HG03571 (cell line): Measurements from ENCODE around the gene NOVA2.

Source experiments
- ATAC-seq: cut with Tn5 transposase; IDR thresholded peaks from one replicate; pipeline ENCODE4 v1.9.1; 2021; ENCODE audit not compliant: unreplicated experiment

NOVA2 gene

DNA sequence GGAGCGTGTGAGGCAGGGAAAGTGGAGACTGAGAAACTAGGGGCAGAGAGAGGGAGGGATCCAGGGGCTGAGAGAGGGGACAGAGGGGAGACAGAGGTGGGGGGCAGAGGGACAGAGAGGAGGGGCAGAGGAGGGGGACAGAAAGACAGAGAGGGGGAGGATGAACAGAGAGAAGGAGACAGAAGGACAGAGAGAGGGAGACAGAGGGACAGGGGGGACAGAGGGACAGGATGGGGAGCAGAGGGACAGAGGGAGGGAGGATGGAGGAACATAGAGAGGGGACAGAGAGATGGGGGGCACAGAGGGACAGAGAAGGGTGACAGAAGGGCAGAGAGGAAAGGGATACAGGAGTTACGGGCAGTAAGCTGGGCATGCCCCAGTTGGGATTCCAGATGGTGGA lies 44.4 kb downstream of the NOVA2 start:
- ATAC-seq, result no peak

DNA sequence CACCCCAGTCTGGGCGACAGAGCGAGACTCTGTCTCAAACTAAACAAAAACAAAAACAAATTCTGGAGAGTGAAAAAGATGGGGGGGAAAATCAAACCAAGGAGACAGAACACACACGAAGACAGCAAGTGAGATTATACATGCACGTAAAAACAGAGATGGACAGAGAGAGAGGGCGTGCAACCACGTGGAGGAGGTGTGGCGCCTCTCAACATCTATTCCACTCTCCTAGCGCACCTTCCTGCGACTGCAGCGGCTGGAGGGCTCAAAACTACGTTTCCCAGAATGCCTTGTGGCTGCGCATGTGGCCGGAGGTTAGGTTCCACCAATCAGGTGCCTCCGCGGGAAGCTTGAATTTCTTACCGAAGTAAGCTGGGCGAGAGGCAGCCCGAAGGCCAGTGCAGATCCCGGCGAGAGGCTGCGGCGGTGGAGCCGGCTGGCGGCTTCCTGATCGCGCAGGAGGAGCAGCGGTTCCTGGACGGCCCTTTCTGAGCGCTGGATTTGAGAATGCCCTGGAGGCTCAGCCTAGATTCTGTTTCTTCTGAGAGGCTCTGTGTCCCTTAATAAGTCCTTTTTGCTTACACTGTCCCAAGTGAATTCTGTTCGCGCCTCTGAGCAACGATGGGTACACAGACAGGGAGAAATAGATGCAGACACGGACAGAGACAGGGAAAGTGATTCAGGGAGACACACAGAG lies 46.0 kb downstream of the NOVA2 start:
- no peak for ATAC-seq

DNA sequence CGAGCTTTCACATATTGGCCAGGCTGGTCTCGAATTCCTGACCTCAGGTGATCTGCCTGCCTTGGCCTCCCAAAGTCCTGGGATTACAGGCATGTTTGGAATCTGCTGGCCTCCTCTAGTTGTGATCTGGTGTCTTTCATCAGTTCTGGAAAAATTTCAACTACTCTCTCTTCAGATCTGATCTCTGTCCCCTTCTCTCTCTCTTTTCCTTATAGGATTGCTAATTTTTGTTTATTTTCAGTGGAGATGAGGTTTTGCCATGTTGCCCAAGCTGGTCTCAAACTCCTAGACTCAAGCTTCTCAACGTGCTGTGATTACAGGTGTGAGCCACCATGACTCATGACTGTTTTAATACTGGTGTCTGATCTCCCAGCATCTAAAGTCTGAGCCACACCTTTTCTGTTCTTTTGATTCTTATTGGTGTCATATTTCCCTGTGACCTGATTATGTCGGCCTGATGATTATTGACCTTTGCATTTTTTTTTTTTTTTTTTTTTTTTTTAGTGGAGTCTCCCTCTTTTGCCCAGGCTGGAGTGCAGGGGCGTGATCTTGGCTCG lies 48.7 kb downstream of the NOVA2 start:
- no peak for ATAC-seq

DNA sequence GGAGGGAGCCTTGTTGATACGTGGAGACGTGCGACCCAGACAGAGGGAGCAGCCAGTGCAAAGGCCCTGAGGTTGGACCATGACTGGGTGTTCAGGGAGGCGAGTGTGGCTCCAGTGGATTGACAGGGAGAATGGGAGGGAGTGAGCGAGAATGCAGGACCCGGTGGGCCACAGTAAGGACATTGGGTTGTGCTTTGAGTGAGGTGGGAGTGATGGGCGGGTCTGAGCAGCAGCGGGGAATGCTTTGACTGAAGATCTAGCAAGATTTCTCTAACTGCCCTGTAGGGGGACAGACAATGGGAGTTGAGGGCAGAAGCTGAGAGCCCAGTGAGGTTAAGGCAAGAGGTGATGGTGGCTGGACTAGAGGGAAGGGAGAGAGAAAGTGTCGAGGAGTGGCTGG lies 51.4 kb downstream of the NOVA2 start:
- no peak for ATAC-seq

DNA sequence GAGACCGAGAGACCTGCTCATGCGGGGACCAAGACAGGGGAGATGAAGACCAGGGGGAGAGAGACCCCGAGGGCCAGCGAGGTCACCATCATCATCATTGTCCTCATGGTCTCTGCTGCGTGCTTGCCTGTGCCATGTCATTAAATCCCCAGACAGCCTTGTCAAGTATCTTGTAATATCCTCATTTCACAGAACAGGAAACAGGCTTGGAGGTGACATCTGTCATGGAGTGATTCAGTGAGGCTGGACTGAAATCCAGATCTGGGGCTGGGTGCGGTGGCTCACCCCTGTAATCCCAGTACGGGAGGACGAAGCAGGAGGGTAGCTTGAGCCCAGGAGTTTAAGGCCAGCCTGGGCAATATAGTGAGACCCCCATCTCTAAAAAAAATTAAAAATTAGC lies 53.2 kb downstream of the NOVA2 start:
- no peak for ATAC-seq

DNA sequence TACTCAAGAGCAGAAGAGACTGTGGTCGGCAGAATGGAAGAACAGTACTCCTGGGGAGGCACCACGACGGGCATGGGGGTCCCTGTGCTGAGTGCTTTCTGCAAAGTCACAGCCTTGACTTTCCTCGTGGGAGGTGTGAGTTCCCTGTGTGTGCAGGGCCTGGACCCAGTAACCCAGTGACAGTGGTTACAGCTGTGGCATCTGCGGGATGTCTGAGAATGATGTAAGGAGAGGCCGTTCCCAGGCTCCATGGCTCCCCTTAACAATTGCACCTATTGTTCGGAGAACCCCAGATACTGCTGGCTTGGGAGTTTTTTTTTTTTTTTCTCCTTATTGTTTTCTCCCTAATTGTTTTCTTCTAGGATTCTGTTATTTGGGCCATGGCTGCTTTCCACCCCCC lies 54.0 kb downstream of the NOVA2 start:
- ATAC-seq, result no peak

DNA sequence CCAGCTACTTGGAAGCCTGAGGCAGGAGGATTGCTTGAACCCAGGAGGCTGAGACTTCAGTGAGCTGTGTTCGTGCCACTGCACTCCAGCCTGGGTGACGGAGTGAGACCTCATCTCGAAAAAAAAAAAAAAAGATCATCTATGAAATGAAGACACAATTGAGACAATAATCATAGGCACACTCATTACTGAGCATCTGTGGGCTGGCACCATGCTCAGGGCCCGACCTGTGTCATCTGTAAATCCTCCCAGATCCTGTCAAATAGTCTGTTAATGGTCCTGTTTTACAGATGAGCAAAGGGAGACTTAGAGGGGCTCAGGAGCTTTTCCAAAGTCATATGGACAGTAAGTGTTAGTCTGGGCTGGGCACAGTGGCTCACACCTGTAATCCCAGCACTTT lies 54.9 kb downstream of the NOVA2 start:
- ATAC-seq, result no peak

DNA sequence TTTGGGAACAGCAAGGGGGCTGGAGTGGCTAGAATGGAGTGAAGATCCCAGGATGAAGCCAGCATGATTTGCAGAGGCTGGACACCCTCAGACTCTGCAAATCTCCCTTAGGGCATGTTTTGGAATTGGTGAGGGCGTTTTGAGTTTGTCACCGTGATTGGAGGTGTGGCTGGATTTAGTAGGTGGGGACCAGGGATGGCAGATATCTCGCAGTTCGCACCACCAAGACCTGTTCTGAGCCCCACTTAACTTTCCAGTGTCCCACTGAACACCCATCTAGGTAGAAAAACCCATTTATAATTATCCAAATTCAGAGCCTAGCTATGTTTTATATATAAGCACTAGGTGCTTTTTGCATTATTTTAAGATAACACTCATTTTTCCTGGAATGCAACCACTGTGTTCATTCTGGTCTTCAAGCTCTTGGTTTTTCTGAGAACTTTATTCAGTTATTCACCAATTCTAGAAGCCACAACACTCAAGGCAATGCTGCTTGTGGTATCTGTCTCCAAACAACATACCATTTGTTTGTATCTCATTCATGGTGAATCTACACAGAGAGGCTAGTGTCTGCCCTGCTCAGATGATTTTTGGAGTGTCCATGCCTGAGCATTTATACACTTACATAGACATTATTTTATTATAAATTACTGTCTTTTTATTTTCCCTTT lies 56.1 kb downstream of the NOVA2 start:
- no peak for ATAC-seq

DNA sequence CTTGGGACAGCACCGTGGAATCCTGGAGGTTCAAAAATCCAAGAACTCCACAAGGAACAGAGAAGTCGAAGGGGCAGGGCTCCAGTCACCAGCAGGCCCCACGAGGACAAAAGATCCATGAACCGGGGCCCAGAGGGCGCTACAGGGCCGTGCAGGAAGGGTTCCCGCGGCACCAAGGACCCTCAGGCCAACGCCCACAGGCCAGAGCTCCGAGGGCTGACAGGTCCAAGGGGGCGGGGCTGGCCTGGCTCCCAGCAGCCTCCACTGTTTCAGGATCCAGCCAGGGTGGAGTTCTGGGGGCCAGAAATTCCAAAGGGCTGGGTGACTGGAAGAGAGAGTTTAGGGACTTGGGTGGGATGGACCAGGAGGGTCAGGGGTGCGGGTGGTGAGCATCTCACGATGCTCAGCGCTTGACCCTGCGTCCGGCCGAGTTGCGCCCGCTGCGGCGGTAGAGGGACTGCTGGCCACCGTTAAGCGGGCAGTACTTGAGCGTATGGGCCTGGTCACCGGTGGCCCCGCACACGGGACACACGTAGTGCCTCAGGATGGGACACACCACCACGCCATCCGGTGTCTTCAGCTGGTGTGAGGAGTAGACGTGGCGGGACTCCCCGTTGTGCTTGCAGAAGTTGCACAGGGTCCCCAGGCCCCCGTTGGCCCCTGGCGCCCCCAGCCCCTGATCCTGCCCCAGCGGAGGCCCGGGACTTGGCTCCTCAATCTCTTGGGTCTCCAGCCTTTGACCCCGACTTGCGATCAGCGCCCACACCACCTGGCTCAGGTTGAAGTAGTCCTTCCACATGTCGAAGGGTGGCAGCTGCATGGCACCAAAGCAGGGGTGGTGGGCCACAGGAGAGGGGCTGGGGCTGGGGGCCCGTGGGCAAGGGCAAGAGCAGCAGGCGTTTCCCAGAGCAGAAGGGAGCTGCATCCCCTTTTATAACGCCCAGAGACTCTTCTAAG lies 59.5 kb downstream of the NOVA2 start, which contains the start of gene NANOS2:
TSS of gene NANOS2 (minus strand) at position 905 of the 957 bp plus-strand sequence. CDS start at position 820, 85 bp downstream.
- no peak for ATAC-seq

DNA sequence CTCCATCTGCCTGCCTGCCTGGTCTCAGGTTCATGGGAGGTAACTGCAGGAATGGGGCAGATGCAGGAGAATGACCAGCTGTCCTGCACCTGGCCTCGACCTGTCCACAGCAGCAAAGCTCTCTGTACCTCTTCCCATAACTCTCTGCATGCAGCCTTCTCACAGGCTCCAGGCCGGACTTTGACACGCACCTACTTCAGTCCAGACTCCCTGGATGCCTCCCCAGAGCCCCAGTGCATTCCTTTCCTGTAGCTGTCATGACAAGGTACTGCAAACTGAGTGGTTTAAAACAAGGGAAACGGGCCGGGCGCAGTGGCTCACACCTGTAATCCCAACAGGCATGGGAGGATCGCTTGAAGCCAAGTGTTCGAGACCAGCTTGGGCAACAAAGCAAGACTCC lies 62.4 kb downstream of the NOVA2 start:
- no peak for ATAC-seq

DNA sequence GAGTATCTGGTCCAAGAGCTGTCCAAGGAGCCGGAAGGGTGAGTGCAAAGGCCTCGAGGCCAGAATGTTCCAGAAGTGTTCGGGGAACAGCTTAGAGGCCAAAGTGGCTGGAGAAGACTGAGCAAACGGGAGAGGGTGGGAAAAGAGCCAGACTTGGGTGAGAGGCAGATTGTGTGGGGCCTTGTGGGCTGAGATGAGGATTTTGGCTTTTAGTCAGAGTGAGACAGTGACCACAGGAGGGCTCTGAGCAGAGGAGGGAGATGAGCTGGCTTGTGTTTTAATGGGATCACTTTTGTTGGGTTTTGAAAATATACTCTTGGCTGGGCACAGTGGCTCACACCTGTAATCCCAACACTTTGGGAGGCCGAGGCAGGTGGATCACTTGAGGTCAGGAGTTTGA lies 64.7 kb downstream of the NOVA2 start:
- ATAC-seq, result no peak

DNA sequence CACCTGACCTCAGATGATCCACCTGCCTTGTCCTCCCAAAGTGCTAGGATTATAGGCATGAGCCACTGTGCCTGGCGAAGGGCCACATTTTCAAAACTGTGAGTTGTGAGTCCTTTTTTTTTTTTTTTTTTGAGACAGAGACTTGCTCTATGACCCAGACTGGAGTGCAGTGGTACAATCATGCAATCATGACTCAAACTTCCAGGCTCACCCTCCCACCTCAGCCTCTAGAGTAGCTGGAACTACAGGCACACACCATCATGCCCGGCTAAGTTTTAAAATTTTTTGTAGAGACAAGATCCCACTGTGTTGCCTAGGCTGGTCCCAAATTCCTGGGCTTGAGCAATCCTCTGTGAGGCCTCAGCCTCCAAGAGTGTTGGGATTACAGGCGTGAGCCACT lies 67.4 kb downstream of the NOVA2 start:
- no peak for ATAC-seq

DNA sequence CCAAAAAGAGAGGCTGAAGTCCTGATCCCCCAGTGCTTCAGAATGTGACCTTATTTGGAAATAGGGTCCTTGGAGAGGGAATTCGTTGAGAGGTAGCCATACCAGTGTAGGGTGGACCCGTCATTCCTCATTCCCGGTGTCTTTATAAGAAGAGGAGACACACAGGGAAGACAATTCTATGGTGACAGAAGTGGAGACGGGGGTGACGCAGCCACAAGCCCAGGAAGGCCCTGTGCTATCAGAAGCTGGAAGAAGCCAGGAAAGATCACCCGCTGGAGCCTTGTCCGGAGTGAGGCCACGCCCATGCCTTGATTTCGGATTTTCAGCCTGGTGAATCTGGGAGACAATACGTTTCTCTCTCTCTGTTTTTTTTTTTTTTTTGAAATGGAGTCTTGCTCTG lies 68.7 kb downstream of the NOVA2 start:
- ATAC-seq, result no peak

DNA sequence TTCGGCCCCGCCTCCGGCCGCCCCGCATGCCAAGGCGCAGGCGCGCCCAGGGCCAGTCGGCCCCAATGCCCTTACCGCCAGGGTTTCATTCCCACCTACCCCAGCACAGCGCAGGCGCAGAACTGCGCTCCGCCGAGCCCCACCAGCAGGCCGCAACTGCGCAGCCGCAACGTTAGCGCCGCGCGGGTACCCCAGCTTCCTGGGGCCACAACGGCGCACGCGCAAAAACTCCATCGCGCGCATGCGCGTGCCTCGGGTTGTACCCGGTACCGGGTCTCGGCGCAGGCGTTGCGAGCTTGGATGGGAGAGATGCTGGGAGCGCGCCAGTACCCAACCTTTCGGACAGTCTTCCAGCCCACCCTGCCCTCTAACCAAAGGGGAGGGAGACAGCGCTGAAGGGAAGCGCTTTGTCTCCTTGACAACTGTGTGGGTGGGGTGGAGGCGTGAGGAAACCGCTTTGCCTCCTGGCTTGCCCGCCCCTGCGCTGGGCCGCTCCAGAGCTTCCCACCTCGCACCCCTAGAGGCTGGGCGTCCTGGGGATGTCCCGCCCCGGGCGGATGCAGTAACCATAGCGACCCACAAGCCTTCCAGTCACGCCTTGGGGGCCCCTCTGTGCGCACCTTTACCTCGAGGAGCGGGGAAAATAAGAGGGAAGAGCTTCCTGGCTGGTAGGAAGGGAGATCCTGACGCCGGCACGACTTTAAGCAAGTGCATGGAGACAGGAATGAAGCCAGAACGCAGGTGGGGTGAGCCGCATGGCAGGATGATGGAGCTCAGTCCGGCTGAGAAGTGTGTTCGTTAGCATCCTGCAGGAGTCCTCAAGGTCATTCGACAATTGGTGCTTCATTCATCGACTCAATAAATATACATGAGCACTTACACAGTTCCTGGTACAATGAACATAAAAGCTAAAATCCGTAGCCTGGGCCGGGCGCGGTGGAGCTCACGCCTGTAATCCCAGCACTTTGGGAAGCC lies 70.7 kb downstream of the NOVA2 start:
- ATAC-seq, result peak; percentile 82

DNA sequence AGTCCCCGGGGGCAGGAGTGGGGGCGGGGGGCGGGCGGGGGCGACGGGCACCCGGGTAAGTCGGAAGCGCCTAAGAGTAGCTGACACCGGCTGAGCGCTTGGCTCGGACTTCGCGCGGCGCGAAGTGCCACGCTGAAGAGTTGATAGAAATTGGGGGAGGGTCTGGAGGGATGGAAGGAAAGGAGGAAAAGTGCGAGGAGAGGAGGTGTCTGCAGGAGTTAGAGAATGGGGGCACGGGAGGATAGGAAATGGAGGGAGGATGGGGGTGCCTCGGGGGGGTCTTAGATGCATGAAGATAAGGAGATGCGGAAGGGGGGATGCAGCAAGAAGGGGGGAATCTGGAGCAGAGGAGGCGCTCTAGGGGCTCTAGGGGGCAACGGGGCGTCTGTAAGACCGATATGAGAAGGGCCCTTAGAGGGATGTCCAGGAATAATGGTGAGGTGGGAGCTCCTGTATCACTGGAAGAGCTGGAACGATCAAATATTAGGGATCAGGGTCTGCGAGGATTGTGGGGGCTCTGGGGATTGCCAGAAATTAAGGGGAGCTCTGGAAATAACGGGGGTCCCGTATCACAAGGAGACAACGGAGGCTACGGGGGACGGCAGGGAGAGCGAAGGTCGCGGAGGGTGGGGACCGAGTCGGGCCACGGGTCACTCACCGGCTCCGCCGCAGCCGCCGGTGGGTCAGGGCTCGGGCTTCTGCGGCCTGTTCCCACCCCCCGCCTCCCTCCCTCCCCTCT lies 71.6 kb downstream of the NOVA2 start, which contains the start of gene MYPOP:
TSS of gene MYPOP (minus strand) at position 702 of the 739 bp plus-strand sequence. CDS start 840 bp downstream, outside the sequence.
- no peak for ATAC-seq

DNA sequence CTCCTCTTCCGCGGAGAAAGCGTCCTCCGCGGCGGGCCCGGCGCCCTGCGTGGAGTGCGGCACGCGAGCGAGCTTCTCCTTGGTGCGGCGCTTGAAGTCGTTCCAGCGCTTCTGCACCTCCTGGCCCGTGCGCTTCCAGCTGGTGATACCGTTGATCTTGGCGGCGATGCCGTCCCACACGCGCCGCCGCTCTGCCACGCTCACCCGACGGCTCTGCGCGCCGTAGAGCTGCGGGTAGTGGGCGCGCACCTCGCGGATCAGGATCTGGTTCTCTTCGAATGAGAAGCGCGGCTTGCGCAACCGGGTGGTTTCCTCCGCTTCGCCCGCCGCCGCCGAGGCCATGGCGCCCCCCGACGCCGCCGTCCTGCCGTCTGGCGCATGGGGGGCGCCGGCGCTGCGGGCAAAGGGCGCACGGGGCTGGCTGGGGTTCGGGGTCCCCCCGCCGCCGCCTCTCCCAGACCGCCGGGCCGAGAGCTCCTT lies 72.2 kb downstream of the NOVA2 start:
- ATAC-seq, result no peak

DNA sequence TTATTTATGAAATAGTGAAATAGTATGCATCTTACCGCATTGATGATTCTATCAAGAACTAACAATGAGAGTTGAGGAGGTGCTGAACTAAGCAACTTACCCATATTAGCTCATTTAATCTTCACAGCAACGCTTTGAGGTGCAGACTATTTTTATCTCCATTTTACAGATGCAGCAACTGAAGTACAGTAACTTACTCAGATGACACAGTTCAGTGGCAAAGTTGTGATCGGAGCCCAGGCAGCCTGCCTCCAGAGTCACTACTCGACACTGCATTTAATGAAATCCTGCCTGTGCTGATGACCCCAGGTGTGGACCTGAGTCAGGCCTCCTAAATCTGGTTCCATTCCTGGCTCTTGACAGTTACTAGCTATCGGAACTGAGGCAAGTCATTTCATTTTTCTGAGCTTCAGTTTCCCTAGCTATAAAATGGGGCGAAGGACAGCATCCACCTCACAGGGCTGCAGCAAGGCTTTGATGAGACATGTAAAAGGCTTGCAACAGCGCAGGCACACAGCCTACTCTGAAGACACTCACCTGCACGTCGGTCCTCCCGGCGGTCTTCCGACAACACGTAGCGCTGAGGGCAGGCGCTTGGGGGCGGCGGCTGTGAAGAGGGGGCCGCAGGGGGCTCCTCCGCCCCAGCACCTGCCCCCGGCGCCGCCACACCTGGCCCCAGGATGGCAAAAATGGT lies 72.8 kb downstream of the NOVA2 start:
- ATAC-seq, result no peak

DNA sequence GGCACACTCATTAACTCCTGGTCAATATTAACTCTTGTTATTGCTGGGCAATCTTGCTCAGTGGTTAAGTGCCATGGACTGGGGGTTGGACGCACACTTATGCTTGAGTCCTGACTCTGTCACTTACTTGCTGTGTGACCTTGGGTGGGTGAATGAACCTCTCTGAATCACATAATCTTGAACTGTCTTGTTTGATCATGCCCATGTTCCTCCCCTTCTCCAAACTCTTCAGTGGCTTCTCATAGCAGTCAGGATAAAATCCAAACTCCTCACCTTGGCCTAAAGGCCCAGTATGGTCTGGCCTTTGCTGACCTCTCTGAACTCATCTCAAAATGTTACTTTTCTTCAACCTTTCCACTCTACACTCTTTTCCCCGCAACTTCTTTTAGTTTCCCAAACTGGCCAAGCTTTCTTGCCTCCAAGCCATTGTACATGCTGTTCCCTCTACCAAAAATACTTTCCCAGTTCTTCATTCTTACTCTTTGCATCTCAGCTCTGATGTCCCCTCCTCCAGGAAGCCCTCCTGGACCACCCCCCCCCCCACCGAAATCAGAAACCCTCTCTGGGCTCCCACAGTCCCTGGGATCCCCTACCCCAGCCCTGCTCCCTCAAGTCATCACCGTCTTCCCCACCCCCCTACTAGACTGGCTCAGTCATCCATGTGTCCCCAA lies 73.6 kb downstream of the NOVA2 start:
- no peak for ATAC-seq
